RPMI7951 (cell line): ENCODE results near the gene CD300E. TPM values are rescaled to one million over a fixed set of nuclear protein-coding genes. Genes with fewer than 3 reads are reported as not detected.
"Not testable (repeated sequence)": the region's sequence is repeated elsewhere in the genome, so short reads cannot be mapped to it uniquely, and the experiment has no call there.

Experiments
- DNase-seq: peaks from one replicate; pipeline ENCODE4 v3.0.0-alpha.2; 2012; ENCODE audit warnings: low read depth
- total RNA-seq: library from RNA; depleted of rRNA; stranded (reverse); fragments of >200 nt; shearing (Covaris generic); gene quantifications from 2 replicates; pipeline ENCODE4 v1.2.3, GENCODE V29; 2014; rRNA removed

CD300E gene
- total RNA-seq, result not detected in 2 replicates

GRCh38 chr17:74623693-74624093, at the start of gene CD300E:
Gene CD300E, minus strand, starts transcription at chr17:74623738. Its CDS starts 117 bp downstream, at chr17:74623621.
- no peak for DNase-seq

DNA sequence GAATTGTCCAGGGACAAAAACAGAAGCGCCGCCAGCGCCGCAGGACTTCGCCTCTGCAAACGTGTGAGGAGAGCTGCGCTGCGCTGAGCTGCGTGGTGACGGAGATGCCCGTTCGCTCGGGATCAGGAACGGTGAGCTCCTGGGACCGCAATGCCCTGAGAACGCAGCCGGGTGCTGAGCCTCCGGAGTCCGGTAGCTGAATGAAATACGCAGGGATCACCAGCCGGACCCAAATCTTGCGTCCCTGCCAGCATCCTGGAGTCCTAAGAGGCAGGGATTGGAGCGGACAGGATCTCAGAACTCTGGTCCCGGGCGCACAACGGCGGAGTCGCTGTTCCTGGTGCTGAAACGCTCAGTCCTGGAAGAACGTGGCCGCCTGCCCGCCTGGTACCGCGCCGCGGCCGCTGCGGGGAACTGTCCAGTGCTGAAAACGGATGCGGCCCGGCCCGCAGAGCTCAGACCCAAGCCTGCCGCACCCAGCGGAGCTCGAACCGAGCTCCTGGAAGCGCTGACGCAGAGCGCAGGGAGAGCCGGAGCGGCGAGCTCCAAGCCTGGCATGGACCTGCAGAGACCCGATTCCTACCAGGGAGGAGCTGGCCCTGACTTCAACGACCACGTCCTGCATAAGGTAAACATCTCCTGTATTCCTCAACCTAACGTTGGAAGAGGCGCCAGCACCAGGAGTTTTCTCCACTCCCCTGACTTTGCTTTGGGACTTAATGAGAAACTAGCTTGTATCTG, 47.7 kb upstream of the CD300E start:
- DNase-seq, result peak; percentile 52

- DNase-seq, result no peak
These were observed 46.8 kb upstream of the CD300E start for GRCh38 chr17:74670329-74670728.

DNA sequence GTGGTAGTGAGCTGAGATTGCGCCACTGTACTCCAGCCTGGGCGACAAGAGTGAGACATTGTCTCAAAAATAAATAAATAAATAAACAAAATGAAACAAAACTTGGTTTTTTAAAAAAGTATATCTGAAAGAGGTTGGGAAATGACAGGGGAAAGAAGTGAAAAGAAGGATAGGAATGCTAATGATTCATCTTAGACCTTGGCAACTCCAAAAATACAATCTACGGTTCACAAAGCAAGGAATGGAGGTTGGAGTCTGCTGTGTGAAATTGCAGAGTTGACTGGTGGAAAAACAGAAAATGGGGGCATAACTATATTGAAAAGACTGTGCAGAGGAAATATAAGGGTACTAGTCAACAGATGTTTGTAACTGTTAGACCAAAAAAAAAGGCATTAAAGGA, 40.0 kb upstream of the CD300E start:
- DNase-seq, result no peak

DNA sequence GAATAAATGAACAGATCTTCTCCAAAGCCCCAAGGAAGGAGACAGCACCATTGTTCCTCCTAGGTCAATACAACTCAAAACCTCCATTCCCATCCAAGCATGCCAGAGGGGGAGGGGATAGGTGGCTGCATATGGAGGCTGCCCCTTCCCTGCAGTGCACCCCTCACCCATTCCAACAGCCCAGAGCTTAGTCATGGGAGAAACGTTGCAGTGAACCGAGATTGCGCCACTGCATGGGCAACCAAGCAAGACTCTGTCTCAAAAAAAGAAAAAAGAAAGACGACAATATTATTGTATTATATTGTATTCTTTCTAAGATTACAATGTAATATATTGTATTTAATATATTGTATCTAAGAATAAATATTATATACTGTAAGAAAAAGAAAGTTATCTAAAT, 36.4 kb upstream of the CD300E start:
- no peak for DNase-seq

DNA sequence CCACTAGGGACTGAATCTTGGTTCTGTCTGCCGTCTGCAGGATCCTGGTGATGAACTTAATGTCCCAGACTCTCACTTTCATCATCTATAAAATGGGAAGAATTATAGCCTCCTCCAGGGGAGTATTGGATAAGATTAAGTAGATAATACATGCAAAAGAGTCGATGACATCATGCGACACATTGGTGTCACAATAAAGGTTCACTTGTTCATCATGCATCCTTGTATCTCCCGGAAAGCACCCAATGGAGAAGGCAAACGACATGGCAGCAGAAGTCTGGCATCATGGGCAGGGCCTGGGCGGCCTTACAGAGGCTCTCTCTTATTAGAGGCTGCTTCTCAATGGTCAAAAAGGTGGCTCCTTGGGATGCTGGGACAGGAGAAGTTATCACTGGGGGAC, 35.1 kb upstream of the CD300E start:
- no peak for DNase-seq

DNA sequence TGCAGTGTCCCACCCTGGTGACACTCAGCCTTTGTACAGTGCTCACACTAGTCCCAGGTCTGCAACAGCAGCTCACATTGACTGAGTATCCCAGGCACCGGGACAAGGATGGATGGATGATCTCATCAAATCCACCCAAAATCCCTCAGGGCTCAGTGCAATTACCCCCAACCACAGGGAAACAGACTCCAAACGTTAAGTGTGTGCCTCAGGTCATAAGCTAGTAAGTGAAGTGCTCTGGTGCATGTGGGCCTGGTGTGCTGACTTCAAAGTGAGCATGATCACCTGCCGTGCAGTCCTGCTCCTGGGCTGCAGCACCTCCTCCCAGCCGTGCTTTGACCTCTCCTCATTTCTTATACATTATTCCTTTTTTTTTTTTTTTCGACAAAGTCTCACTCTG, 31.2 kb upstream of the CD300E start:
- no peak for DNase-seq

GRCh38 chr17:74652020-74652419, 28.5 kb upstream of the CD300E start:
- no peak for DNase-seq

- no peak for DNase-seq
These were observed 26.4 kb upstream of the CD300E start for GRCh38 chr17:74649909-74650308.

- no peak for DNase-seq
These were observed 24.5 kb upstream of the CD300E start for GRCh38 chr17:74647871-74648672.

DNA sequence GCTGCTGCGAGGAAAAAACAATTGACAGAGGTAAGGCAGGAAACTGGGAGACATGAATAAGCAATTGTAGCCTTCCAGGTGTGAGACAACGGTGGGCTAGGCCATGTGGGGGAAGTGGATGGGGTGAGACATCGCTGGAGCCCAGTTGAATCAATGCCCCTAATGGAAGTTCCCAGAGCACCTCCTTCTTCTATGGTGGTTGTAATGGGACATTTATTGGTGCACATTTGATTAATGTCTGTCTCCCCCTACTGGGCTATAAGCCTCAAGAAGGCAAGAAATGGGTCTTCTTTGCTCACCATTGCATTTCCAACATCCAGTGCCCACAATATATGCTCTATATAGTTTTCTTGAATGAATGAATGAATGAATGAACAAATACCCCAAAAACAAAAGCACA, 22.7 kb upstream of the CD300E start:
- peak; percentile 51 for DNase-seq

- no peak for DNase-seq
These were observed 21.5 kb upstream of the CD300E start for GRCh38 chr17:74645010-74645409.

DNA sequence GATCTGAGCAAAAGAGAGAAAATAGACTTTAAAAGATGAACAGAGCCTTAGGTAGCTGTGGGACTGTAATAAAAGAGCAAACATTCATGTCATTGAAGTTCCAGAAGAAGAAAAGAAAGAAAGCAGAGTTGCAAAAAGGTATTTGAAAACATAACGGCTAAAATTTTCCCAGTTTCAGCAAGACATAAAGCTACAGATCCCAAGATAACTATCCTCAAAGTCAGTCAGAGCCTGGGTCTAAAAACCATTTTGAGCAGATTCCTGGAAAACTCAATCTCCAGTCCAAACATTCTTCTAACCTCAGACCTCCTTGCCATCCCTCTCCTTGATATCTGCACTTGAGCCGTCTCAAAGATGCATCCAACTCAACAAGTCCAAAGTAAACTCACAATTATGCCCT, 20.9 kb upstream of the CD300E start:
- no peak for DNase-seq

- no peak for DNase-seq
These were observed 20.3 kb upstream of the CD300E start for GRCh38 chr17:74643826-74644225.

GRCh38 chr17:74642995-74643394, 19.5 kb upstream of the CD300E start:
- no peak for DNase-seq

- no peak for DNase-seq
These were observed 19.0 kb upstream of the CD300E start for GRCh38 chr17:74642556-74642955.

DNA sequence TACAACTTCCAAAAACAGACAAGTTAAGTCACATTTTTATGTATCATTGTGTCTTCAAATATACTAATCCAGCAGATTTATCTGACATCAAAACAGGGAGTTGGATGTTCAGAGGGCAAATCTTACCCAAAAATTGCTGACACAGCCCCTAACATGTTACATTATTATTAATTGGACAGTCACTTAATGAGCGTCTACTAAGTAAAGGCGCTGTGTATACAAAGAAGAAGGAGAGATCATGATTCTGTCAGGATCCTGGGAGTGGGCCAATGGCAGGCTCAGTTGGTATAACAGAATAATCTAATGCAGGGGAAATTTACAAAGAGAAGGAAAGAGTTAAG, 18.4 kb upstream of the CD300E start:
- no peak for DNase-seq

DNA sequence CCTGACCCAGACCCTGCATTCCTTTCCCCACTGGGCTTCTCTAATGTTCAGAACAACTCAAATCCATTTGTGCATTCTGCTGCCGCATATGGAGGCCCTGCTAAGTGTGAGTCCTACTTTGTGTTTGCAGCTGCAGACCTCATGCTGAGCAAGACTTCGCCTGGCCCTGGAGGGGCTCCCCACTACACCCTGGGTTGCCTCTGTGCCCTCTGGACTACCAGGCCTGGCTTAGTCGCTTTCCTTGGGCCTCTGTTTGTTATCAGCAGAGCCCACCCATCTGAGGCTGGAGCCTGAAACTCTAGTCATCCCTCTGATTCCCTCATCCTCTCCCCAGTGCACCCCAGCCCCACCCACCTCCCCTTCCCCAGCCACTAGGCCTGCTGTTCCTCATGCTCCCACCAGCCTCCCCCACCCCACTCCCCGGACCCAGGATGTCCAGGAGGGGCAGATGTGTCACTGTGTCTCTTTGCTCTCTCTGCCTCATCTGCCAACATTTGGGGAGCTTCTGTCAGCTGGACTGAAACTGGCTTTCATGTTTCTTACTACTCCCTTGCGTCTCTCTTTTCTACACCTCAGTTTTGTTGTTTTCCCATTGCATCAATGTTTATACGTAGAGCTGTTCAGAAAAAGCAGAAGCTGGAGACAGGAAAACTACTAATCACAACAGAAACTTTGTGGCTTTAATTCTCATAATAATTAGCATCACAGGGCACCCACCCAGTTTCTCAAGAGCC, 17.9 kb upstream of the CD300E start:
- no peak for DNase-seq

DNA sequence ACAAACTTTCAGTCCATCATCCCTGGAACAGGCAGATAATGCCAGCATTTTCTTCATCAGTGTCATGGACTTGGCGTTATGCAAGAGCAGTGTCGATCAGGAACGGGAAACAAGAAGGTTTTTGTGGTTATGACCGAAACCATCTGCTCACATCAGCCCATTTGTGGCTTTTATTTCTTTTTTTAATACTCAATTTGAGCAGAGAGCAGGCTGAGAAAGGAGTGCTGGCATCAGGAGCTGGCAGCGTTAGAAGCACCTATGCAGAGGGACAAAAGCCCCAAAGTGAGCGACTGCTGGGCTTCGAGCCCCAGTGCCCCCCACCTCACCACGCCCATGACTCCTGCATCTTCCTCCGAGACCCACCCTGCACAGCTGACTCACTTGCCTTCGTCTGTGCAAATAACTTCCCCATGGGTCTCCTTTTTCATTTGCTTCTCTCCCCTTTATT, 16.2 kb upstream of the CD300E start:
- peak; percentile 15 for DNase-seq

DNA sequence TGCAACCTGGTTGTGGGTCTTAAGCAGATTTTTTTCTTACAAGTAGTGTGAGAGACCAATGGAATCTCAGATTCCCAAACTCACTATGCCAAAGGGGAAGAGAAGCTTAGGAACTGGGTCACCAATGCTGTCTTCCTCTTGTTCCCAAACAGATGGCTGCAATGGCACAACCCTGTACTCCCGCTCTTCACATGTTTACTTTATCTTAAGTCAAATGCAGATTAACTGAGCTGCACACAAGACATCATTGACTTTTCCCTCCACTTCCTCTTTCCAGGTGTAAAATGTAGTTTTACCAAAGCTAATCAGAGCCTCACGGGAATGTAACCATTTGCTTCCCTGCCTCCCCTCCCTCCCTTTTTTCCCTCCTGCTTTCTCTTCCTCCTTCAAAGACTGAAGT, 14.4 kb upstream of the CD300E start:
- DNase-seq, result no peak

DNA sequence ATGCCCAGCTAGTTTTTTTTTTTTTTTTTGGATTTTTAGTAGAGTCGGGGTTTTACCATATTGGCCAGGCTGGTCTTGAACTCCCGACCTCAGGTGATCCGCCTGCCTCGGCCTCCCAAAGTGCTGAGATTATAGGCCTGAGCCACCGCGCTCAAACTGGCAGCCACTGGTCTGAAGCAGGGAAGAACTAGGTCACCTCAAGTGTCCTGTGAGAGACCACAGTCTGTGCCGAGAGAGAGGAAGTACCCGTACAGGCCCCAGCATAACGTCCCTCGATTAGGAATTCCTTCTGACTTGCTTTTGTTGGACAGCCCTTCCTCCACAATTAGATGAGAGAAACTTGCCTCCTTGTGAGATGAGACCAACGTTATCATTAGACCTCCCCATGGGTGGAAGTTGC, 13.7 kb upstream of the CD300E start:
- DNase-seq, result no peak

DNA sequence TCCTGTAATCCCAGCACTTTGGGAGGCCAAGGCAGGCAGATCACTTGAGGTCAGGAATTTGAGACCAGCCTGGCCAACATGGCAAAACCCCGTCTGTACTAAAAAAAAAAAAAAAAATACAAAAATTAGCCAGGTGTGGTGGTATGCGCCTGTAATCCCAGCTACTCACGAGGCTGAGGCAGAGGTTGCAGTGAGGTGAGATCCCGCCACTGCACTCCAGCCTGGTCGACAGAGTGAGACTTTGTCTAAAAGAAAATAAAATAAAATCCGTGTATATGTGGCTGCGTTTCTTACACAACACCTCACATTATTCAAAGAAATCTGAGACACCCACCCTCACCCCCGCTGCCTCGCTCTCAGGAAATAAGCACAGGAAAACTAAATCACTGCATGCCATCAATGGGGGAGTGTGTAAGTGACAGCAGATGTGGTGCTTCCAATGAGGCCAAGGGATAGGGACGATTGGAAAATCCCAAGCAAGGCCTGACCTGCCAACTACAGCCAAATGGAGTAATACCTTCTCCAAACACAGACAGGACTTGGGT, 13.1 kb upstream of the CD300E start:
- DNase-seq, result not testable (repeated sequence)
